ENCODE results near the gene TPSG1.

Gene TPSG1

GRCh38 chr16:1175566-1176279 is 49.3 kb downstream of the TPSG1 start:
- no peak for DNase-seq

GRCh38 chr16:1174477-1175357 is 50.4 kb downstream of the TPSG1 start:
- DNase-seq: no peak

- DNase-seq: no peak
These were observed 51.1 kb downstream of the TPSG1 start for GRCh38 chr16:1173788-1174451.

GRCh38 chr16:1172651-1173050 is 52.4 kb downstream of the TPSG1 start:
- DNase-seq: no peak

GRCh38 chr16:1171854-1172428 is 53.1 kb downstream of the TPSG1 start:
- no peak for DNase-seq
